ENCODE results near the gene NR2C2AP.

- TF ChIP-seq, protein P1, sequence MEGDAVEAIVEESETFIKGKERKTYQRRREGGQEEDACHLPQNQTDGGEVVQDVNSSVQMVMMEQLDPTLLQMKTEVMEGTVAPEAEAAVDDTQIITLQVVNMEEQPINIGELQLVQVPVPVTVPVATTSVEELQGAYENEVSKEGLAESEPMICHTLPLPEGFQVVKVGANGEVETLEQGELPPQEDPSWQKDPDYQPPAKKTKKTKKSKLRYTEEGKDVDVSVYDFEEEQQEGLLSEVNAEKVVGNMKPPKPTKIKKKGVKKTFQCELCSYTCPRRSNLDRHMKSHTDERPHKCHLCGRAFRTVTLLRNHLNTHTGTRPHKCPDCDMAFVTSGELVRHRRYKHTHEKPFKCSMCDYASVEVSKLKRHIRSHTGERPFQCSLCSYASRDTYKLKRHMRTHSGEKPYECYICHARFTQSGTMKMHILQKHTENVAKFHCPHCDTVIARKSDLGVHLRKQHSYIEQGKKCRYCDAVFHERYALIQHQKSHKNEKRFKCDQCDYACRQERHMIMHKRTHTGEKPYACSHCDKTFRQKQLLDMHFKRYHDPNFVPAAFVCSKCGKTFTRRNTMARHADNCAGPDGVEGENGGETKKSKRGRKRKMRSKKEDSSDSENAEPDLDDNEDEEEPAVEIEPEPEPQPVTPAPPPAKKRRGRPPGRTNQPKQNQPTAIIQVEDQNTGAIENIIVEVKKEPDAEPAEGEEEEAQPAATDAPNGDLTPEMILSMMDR (IDR thresholded peaks at IDR 0.05), result no peak
- no peak for TF ChIP-seq POLR2A (IDR thresholded peaks at IDR 0.05)
Measured at GRCh38 chr19:19159534-19159933, 43.7 kb downstream of the NR2C2AP start.

Measured in testis (tissue), 2 donors.